Smooth muscle cell of trachea (primary cell): Measurements from ENCODE around the gene EGR4. TPM values are rescaled to one million over a fixed set of nuclear protein-coding genes. Genes with fewer than 3 reads are reported as not detected.

ENCODE experiments used
- total RNA-seq: library from RNA; depleted of rRNA; stranded (reverse); fragments of >200 nt; gene quantifications from 2 replicates; pipeline ENCODE4 v1.2.1, GENCODE V29; 2014

The EGR4 gene
- 0.83 TPM in 1 of 2 replicates, not detected in the other for total RNA-seq

GRCh38 chr2:73293534-73294171 is at the start of gene EGR4:
TSS of gene EGR4 (minus strand) at chr2:73293548. CDS start at chr2:73293317, 231 bp downstream.

GRCh38 chr2:73284296-73285158 is 8.8 kb downstream of the EGR4 start, which contains the start of gene FBXO41:
TSS of gene FBXO41 (minus strand) at chr2:73284478. CDS start at chr2:73269630, 14,848 bp downstream.

Other genes with a start within 250 kb of the EGR4 start
- 12.7 and 14.0 TPM in 2 replicates for gene SFXN5, start 221.8 kb downstream of the EGR4 start, total RNA-seq
- 46.0 and 70.5 TPM in 2 replicates for gene RAB11FIP5, start 180.6 kb downstream of the EGR4 start, total RNA-seq
- gene NOTO, start 91.0 kb downstream of the EGR4 start, total RNA-seq = not detected in 2 replicates
- gene SMYD5, start 79.3 kb downstream of the EGR4 start, total RNA-seq = 27.1 and 31.0 TPM in 2 replicates
- gene PRADC1, start 60.3 kb downstream of the EGR4 start, total RNA-seq = 17.4 and 21.4 TPM in 2 replicates
- gene CCT7, start 59.2 kb downstream of the EGR4 start, total RNA-seq = 328 and 411 TPM in 2 replicates
- 1.9 and 3.1 TPM in 2 replicates for gene FBXO41, start 9.1 kb downstream of the EGR4 start, total RNA-seq
- gene ALMS1, start 92.3 kb upstream of the EGR4 start, total RNA-seq = 14.4 and 17.0 TPM in 2 replicates